Mucosa of rectum (tissue), 2 donors: ENCODE results near the gene CD7.

Experiments
- H3K27ac ChIP-seq, 2 donors: one replicate each; pipeline ENCODE4 v1.7.0; 2013; ENCODE audit warnings: inconsistent platforms in 2 of 2, low read depth in 2 of 2, low read length in 2 of 2
- H3K27me3 ChIP-seq, 2 donors: one replicate each; pipeline ENCODE4 v1.7.0; 2013; ENCODE audit warnings: low read length in 2 of 2; ENCODE audit not compliant: control insufficient read depth in 2 of 2, insufficient read depth in 2 of 2
- H3K36me3 ChIP-seq, 2 donors: one replicate each; pipeline ENCODE4 v1.7.0; 2013; ENCODE audit warnings: low read length in 2 of 2; ENCODE audit not compliant: control insufficient read depth in 2 of 2, insufficient read depth in 2 of 2
- H3K4me1 ChIP-seq, 2 donors: one replicate each; pipeline ENCODE4 v1.7.0; 2013; ENCODE audit warnings: low read length in 2 of 2, mild to moderate bottlenecking in 1 of 2; ENCODE audit not compliant: control insufficient read depth in 2 of 2, insufficient read depth in 2 of 2
- H3K4me3 ChIP-seq, 2 donors: one replicate each; pipeline ENCODE4 v1.7.0; 2013; ENCODE audit warnings: low read length in 2 of 2
- H3K9ac ChIP-seq, 2 donors: one replicate each; pipeline ENCODE4 v1.7.0; 2013; ENCODE audit warnings: low read length in 2 of 2, low read depth in 1 of 2, mild to moderate bottlenecking in 1 of 2
- H3K9me3 ChIP-seq, 2 donors: one replicate each; pipeline ENCODE4 v1.7.0; 2013; ENCODE audit warnings: low read length in 2 of 2; ENCODE audit not compliant: control insufficient read depth in 2 of 2
- donor health status: healthy.
- donor health status: Normal muscosa, but diverticular disease.

CD7 gene

DNA sequence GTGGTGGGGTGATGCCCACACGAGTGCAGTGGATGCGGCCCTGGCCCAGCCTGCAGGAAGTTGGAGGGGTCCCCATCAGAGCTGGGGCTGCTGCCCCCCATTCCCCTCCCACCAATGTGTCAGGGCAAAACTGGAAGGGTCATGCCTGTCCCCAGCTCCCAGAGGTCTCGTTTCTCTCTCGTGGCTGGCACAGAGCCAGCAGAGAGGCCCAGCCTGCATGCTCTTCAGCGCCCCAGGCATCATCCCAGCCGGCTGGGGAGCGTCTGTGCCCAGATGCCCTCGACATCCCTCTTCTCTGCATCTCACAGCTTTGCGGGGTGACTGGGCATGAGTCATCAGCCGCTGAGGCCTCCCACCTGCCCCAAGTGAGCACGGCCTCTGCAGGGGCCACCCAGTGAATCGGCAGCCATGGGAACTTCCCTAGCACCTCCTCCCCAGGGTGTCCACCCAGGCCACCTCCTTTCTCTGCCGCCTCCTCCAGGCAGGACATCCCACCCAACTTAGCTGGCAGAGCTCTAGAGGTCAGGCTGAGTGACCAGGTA lies 34.1 kb downstream of the CD7 start:
- Histone ChIP-seq H3K27me3 (no peaks in the 10 kb centered on the region), H3K27ac (peak overlapping the region; percentile 16 to 32), H3K36me3 (no peaks in the 10 kb centered on the region), H3K4me1 (peaks cover 39 to 42% of the 10 kb centered on the region in 2 donors), H3K9ac (peak overlapping the region in 1 of 2 donors; percentile 29), H3K9me3 (no peaks in the 10 kb centered on the region), H3K4me3 (no peak overlapping the region)

DNA sequence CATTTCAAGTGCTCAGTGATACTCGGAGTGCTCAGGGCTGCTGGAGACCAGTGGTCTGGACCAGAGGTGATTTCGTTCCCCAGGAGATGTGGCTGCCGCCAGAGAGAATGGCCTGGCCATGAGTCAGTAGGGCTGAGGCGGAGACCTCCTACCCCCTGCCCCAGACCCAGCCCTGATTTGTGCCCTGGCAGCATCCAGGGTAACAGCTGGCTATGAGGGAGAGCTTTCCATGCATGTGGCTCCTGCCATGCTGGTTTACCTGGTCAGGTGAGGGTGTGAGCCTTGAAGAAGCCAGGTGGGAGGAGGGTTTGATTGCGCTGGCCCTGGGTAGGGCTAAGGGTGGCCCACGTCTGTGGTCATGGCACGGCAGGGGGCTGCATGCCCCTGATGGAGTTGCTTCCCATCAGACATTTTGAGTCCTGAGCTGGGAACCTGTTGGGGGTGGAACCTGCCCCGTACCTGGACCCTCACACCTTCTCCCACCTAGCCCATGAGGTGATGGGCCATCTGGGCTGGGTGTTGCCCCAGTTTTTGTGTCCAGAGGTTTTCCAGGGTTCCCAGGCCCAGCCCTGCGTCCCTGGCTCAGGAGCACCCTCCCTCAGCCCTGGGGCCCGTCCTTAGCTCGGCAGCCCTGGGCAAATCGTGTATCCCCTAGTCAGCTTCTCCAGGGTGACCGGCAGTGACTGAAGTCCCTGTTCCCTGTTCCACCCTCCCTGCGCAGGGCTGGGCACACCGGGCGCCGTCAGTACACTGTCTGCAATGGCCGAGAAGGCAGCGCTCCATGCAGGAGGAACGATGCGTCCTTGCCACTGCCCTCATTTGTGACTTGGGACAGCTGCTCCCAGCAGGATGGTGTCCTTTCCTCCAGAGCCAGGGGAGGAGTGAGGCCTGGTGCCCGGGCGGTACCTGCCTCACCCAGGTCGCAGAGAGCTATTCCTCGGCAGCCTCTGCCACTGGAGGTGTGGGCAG lies 34.9 kb downstream of the CD7 start:
- peaks cover 32 to 35% of the 10 kb centered on the region in 2 donors for H3K4me1 ChIP-seq
- no peak overlapping the region for H3K4me3 ChIP-seq
- no peaks in the 10 kb centered on the region for H3K36me3 ChIP-seq
- peak overlapping the region in 1 of 2 donors; percentile 29 for H3K9ac ChIP-seq
- H3K9me3 ChIP-seq = no peaks in the 10 kb centered on the region
- no peaks in the 10 kb centered on the region for H3K27me3 ChIP-seq
- H3K27ac ChIP-seq = peak overlapping the region; percentile 16 to 32

DNA sequence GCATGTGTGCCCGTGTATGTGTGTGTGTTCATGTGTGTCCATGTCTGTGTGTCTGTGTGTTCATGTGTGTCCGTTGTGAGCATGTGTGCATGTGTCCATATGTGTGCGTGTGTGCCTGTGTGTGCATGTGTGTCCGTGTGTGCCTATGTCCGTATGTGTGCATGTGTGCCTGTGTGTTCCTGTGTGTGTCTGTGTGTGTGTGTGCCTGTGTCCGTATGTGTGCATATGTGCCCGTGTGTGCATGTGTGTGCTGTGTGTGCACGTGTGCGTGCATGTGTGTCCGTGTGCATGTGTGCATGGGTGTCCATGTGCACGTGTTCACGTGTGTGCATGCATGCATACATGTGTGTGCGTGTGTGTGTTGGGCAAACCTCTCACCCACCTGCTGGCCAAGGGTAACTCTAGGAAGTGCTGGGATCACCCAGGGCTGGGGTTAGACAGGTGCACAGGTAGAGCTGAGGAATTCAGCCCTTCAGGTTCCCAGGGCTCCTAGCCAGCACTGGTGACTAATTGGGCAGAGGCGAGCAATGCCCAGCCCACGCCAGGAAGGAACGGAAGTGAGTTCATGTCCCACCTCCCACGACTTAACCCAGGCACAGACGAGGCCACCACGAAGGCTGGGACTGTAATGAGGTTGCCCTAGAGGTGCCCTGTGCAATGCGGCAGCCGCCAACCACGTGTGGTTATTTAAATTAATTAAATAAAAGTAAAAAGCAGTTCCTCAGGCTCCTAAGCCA lies 35.7 kb downstream of the CD7 start:
- Histone ChIP-seq H3K4me1 (peaks cover 24 to 27% of the 10 kb centered on the region in 2 donors), H3K36me3 (no peaks in the 10 kb centered on the region), H3K27ac (no peak overlapping the region), H3K27me3 (no peaks in the 10 kb centered on the region), H3K9me3 (no peaks in the 10 kb centered on the region), H3K4me3 (no peak overlapping the region), H3K9ac (no peak overlapping the region)

DNA sequence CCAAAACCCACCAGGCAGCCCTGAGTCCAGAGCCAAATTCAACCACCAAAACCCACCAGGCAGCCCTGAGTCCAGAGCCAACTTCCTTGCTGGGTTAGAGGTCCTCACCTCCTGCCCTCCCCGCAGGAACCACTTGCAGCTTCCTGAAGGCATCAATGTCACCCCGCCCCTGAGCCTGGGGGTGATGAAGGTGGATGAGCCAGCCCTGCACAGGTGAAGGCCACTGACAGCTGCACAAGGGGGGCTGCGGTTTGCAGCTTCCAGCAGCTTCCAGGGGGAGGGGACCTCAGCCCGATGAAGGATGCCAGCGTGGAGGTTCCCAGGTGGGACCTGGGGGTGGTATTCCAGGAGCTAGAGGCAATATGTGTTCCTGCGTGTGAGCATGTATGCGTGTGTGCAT lies 36.3 kb downstream of the CD7 start:
- no peak overlapping the region for H3K9ac ChIP-seq
- H3K36me3 ChIP-seq = no peaks in the 10 kb centered on the region
- H3K4me1 ChIP-seq = peaks cover 20 to 27% of the 10 kb centered on the region in 2 donors
- no peaks in the 10 kb centered on the region for H3K27me3 ChIP-seq
- no peaks in the 10 kb centered on the region for H3K9me3 ChIP-seq
- H3K4me3 ChIP-seq = no peak overlapping the region
- H3K27ac ChIP-seq = no peak overlapping the region

DNA sequence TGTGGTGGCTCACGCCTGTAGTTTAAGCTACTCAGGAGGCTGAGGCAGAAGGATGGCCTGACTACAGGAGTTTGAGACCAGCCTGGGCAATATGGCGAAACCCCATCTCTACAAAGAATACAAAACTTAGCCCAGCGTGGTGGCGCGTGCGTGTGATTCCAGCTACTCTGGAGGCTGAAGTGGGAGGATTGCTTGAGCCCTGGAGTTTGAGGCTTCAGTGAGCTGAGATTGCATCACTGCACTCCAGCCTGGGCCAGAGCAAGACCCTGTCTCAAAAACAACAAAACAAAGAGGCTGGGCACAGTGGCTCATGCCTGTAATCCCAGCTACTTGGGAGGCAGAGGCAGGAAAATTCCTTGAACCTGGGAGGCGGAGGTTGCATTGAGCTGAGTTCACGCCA lies 36.9 kb downstream of the CD7 start:
- peaks cover 20 to 27% of the 10 kb centered on the region in 2 donors for H3K4me1 ChIP-seq
- H3K27me3 ChIP-seq = no peaks in the 10 kb centered on the region
- no peak overlapping the region for H3K9ac ChIP-seq
- H3K9me3 ChIP-seq = no peaks in the 10 kb centered on the region
- no peak overlapping the region for H3K27ac ChIP-seq
- no peaks in the 10 kb centered on the region for H3K36me3 ChIP-seq
- H3K4me3 ChIP-seq = no peak overlapping the region

DNA sequence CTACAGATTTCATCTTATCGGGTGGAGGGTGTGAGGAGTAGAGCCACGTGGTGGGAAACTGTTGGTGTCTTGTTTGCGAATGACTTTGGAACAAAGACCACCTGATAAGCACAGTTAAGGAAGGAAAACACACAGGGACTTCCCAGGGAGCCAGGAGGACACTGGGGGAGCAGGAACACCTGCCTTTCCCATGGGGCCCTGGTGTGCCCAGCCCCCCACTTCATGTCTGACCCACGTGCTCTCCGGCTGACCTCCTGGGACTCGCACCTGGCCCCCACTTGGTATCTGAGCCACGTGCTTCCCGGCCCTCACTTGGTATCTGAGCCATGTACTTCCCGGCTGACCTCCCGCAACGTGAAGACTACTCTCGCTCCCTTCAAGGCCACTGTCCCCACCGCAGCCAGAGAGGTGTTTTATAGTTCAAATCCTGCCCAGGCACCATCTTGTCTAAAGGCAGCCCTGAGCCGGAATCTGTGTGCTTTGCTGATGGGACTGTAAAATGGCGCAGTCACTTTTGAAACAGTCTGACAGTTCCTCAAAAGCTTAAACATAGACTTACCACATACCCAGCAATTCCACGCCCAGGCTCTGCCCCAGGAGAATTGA lies 38.5 kb downstream of the CD7 start:
- Histone ChIP-seq H3K27me3 (no peaks in the 10 kb centered on the region), H3K9me3 (no peaks in the 10 kb centered on the region), H3K4me1 (peaks cover 24 to 36% of the 10 kb centered on the region in 2 donors), H3K27ac (no peak overlapping the region), H3K9ac (no peak overlapping the region), H3K4me3 (no peak overlapping the region), H3K36me3 (no peaks in the 10 kb centered on the region)

DNA sequence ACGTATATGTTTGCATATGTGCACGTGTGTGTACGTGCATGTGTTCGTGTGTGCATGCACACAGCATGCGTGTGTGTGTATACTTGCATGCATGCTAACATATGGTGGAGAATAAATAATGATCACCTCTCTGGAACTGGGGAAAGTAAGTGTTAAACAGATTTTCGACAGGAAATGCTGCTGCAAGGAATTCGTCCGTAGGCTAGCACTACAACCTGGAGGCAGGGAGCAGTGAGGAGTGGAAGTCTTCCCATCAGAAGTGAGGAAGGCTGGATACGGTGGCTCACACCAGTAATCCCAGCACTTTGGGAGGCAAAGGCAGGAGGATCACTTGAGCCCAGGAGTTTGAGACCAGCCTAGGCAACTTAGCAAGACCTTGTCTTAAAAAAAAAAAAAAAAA lies 39.1 kb downstream of the CD7 start:
- Histone ChIP-seq H3K27me3 (no peaks in the 10 kb centered on the region), H3K9ac (no peak overlapping the region), H3K4me1 (peaks cover 26 to 34% of the 10 kb centered on the region in 2 donors), H3K9me3 (no peaks in the 10 kb centered on the region), H3K4me3 (no peak overlapping the region), H3K27ac (no peak overlapping the region), H3K36me3 (no peaks in the 10 kb centered on the region)

DNA sequence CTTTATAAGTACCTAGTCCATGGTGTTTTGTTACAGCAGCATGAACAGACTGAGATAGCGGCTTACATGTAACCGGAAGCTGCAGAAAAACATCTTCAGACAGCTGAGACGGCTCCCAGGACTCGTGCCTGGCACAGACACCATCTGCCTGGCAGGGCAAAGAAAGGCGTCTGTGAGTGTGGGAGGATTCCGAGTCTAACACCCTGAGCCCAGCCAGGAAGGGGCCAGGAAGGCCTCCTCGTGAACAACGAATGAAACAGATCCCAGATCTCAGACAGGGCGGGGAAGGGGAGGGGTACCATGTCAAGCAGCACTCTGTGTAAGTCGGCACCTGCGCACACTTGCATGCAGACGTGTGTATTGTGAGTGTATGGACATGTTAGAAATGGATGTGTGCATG lies 39.6 kb downstream of the CD7 start:
- H3K36me3 ChIP-seq = no peaks in the 10 kb centered on the region
- no peaks in the 10 kb centered on the region for H3K27me3 ChIP-seq
- H3K4me1 ChIP-seq = peaks cover 22 to 29% of the 10 kb centered on the region in 2 donors
- H3K4me3 ChIP-seq = no peak overlapping the region
- H3K27ac ChIP-seq = no peak overlapping the region
- H3K9ac ChIP-seq = no peak overlapping the region
- H3K9me3 ChIP-seq = no peaks in the 10 kb centered on the region

DNA sequence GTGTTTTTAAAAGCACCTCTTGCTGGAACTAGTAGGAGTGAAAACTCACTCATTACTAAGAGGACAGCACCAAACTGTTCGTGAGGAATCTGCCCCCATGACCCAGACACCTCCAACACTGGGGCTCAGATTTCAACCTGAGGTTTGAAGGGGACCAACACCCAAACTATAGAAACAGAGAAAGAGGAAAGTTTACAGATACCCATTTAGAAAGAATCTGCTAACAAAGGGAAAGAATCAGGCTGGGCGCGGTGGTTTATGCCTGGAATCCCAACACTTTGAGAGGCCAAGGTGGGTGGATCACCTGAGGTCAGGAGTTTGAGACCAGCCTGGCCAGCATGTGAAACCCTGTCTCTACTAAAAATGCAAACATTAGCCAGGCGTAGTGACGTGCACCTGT lies 40.5 kb downstream of the CD7 start:
- Histone ChIP-seq H3K27ac (no peak overlapping the region), H3K36me3 (peaks cover under 1% of the 10 kb centered on the region in 2 donors), H3K9ac (no peak overlapping the region), H3K4me1 (peaks cover 20 to 23% of the 10 kb centered on the region in 2 donors), H3K27me3 (no peaks in the 10 kb centered on the region), H3K9me3 (no peaks in the 10 kb centered on the region), H3K4me3 (no peak overlapping the region)
